Testis (tissue), 3 donors: ENCODE data around the gene PC. TPM values are rescaled to one million over a fixed set of nuclear protein-coding genes. Genes with fewer than 3 reads are reported as not detected.

ENCODE experiments used
- DNase-seq: peaks from one replicate; pipeline ENCODE4 v3.0.0-alpha.2; 2019
- H3K27ac ChIP-seq, 2 donors: fragments of 200-600 bp; sonication (generic); one replicate each; pipeline ENCODE4 v1.5.1; 2019
- H3K27me3 ChIP-seq: fragments of 200-600 bp; sonication (generic); one replicate; pipeline ENCODE4 v1.5.1; 2019
- H3K36me3 ChIP-seq: fragments of 200-600 bp; sonication (generic); one replicate; pipeline ENCODE4 v1.5.1; 2017; ENCODE audit warnings: low read depth; ENCODE audit errors: missing control alignments
- H3K4me1 ChIP-seq: fragments of 200-600 bp; sonication (generic); one replicate; pipeline ENCODE4 v1.5.1; 2019
- H3K4me3 ChIP-seq, 2 donors: fragments of 200-600 bp; sonication (generic); one replicate each; pipeline ENCODE4 v1.5.1; 2017 to 2019
- H3K9me3 ChIP-seq: fragments of 200-600 bp; sonication (generic); one replicate; pipeline ENCODE4 v1.5.1; 2017
- POLR2A ChIP-seq: fragments of 450-650 bp; IDR thresholded peaks from one replicate; pipeline ENCODE4 v1.6.1; 2017; ENCODE audit warnings: antibody characterized with exemption, mild to moderate bottlenecking, moderate library complexity
- WGBS, 2 donors: methylation state at CpG; one replicate each; pipeline ENCODE4 v1.1.5; 2018; 5-methylcytosine and 5-hydroxymethylcytosine counted together
- intact Hi-C: fragments of 100-400 bp; cut with DNase I; formaldehyde crosslinking; loops from one replicate; pipeline ENCODE4 v1.15.1; 2023; ENCODE audit warnings: low total_unique reads
- polyA plus RNA-seq: library from polyadenylated mRNA; stranded (reverse); fragments of 350-450 nt; fragmentation: Illumina TruSeq; extraction: RNeasy Lipid Tissue Mini Kit (QIAGEN cat#74804); gene quantifications from one replicate; pipeline ENCODE4 v1.2.3, GENCODE V29; 2014; ENCODE audit warnings: low read depth, low replicate concordance; ENCODE audit not compliant: insufficient read depth
- total RNA-seq, 2 donors: library from RNA; depleted of rRNA; stranded (reverse); fragments of >200 nt; gene quantifications; one replicate each; pipeline ENCODE4 v1.2.3, GENCODE V29; 2016
- TF ChIP-seq, protein P1 (sequence below), 3 experiments: fragments of 450-650 bp in 2 of 3; fragments of 200-600 bp in 1 of 3; sonication (generic) in 1 of 3; IDR thresholded peaks; one replicate each; pipeline ENCODE4 v1.5.1; 2016 to 2019; ENCODE audit warnings: antibody characterized with exemption in 3 of 3, mild to moderate bottlenecking in 2 of 3, moderate library complexity in 1 of 3

PC gene
- total and polyA plus RNA-seq, 3 donors from 2014 or later = 40.9 to 53.1 (median 46.0) TPM

DNA sequence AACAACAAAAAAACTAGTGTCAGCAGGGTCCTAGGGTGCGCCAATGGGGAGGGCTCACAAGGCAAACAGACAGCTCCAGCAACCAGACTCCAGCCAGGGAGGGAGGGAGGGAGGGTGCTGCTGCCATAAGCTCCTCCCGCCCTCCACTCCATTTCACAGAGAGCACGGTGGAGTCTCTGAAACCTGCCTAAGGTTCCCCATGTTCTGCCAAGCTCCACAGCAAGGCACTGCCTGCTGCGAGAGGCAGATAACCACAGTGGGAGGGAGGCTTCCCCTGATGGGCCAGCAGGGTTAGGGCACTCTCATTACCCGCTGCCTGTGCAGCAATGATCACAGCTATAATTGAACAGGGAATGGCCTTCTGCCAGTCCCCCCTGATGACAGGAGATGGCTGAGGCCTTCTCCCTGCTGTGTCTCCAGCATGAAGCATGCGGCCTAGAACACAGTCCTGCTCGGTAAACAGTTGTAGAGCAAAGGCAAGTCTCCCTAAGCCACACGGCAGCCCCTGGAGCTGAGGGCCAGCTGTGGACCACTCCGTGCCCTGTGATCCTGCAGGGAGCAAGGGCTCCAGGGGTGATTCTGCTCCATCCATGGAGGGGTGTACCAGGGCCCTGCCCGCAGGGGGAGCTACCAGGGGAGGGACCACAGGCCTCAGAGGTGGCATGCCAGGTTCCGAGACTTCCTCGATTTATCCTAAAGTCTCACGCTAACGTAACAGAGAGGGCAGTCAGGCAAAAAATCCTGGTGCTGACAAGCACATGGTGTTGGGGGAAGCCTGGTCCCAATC, 42.9 kb downstream of the PC start:
- Histone ChIP-seq H3K27ac (no peak overlapping the region), H3K9me3 (no peaks in the 10 kb centered on the region), H3K4me1 (no peaks in the 10 kb centered on the region), H3K27me3 (no peaks in the 10 kb centered on the region), H3K4me3 (no peak overlapping the region), H3K36me3 (no peaks in the 10 kb centered on the region)
- 77 to 88% methylated on average over 14 of the region's 14 CpGs for WGBS, 2 donors
- TF ChIP-seq POLR2A = no peak
- TF ChIP-seq, protein P1, sequence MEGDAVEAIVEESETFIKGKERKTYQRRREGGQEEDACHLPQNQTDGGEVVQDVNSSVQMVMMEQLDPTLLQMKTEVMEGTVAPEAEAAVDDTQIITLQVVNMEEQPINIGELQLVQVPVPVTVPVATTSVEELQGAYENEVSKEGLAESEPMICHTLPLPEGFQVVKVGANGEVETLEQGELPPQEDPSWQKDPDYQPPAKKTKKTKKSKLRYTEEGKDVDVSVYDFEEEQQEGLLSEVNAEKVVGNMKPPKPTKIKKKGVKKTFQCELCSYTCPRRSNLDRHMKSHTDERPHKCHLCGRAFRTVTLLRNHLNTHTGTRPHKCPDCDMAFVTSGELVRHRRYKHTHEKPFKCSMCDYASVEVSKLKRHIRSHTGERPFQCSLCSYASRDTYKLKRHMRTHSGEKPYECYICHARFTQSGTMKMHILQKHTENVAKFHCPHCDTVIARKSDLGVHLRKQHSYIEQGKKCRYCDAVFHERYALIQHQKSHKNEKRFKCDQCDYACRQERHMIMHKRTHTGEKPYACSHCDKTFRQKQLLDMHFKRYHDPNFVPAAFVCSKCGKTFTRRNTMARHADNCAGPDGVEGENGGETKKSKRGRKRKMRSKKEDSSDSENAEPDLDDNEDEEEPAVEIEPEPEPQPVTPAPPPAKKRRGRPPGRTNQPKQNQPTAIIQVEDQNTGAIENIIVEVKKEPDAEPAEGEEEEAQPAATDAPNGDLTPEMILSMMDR (IDR thresholded peaks at IDR 0.05) = no peak
- intact Hi-C loops = no loop called here
- no peak for DNase-seq

DNA sequence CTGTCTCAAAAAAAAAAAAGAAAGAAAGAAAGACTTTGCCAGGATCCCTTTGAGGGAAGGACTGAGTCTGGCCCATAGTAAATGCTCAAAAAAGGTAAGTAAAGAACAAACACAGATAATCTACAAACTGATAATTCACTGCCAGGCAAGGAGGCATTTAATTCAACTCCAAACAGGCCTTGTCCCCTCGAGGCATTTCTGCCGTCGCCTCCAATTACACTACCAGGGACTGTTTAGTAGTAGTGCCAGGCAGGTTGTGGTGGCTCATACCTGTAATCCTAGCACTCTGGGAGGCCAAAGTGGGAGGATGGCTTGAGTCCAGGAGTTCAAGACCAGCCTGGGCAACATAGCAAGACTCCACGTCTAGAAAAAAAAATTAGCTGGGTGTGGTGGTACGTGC, 43.7 kb downstream of the PC start:
- 83 to 90% methylated on average over 5 of the region's 5 CpGs for WGBS, 2 donors
- Histone ChIP-seq H3K27me3 (no peaks in the 10 kb centered on the region), H3K36me3 (no peaks in the 10 kb centered on the region), H3K27ac (no peak overlapping the region), H3K4me1 (no peaks in the 10 kb centered on the region), H3K4me3 (no peak overlapping the region), H3K9me3 (no peaks in the 10 kb centered on the region)
- intact Hi-C loops = no loop called here
- DNase-seq = no peak
- TF ChIP-seq, protein P1 (IDR thresholded peaks at IDR 0.05) = no peak
- no peak for TF ChIP-seq POLR2A

DNA sequence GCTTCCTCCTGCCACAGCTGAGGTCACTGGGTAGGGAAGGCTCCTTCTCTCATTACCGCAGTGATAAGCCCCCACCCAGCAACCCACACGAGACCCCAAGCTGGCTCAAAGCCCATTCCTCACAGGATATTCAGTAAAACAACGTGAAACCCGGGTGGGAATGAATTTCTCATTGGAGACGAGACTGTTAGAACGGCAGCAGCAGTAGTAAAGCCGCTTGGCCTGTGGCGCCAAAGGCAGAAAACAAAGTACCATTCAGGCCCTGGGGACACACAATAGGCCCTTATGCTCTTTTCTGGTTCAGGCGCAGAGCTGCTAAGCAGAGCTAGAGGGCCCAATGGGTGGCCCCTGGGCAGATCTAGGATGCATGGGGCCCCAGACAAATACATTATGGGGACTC, 45.3 kb downstream of the PC start:
- no peak overlapping the region for H3K4me3 ChIP-seq
- peaks cover 3% of the 10 kb centered on the region for H3K4me1 ChIP-seq
- WGBS, 2 donors = 55 to 83% methylated on average over 8 to 9 of the region's 9 CpGs
- no peak overlapping the region for H3K27ac ChIP-seq
- peak; percentile 46 for DNase-seq
- TF ChIP-seq, protein P1 (IDR thresholded peaks at IDR 0.05) = no peak
- TF ChIP-seq POLR2A = no peak
- H3K9me3 ChIP-seq = no peaks in the 10 kb centered on the region
- H3K36me3 ChIP-seq = no peaks in the 10 kb centered on the region
- intact Hi-C loops = no loop called here
- H3K27me3 ChIP-seq = no peaks in the 10 kb centered on the region

DNA sequence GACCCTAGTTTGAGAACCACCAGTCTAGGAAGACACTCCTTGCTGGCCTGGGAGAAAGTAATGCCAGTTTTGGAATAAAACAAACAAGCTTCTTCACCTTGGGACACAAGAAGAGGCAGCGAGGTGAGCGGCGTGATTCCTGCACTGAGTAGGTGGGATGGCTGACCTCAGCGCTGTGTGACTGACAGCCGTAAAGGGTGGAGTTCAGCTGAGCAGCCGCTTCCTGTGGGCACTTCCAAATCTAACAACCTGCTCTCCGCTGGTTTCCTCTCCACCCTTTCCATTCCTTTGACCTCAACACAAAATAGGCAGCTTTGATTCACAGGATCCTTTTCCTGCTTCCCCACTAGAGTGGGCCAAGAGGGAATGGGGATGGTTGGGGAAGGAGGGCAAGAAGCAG, 45.8 kb downstream of the PC start:
- no peaks in the 10 kb centered on the region for H3K36me3 ChIP-seq
- H3K4me1 ChIP-seq = peaks cover 9% of the 10 kb centered on the region
- DNase-seq = no peak
- no peak overlapping the region for H3K27ac ChIP-seq
- TF ChIP-seq, protein P1 (IDR thresholded peaks at IDR 0.05) = no peak
- no peak for TF ChIP-seq POLR2A
- intact Hi-C loops = no loop called here
- no peak overlapping the region for H3K4me3 ChIP-seq
- no peaks in the 10 kb centered on the region for H3K9me3 ChIP-seq
- WGBS, 2 donors = 87 to 94% methylated on average over 7 of the region's 7 CpGs
- no peaks in the 10 kb centered on the region for H3K27me3 ChIP-seq

DNA sequence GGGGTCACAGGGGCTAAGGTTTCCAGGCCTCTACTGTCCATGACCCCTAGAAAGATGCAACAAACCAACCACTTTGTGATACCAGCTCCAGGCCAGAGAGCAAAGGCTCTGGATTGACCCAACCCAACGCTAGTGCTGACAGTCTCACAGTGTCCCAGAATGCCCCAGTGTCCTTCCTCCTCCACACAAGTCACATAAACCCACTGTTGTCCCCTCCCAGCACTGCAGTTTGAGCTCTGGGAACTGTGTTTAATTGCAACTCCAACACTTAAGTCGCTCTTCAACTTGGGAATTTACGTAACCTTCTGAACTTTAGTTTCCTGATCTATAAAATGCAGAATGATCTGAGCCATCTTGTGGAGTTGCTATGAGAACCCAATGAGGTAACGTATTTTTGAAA, 47.5 kb downstream of the PC start:
- TF ChIP-seq POLR2A = no peak
- TF ChIP-seq, protein P1 (IDR thresholded peaks at IDR 0.05) = no peak
- DNase-seq = no peak
- 91 to 93% methylated on average over 4 of the region's 4 CpGs for WGBS, 2 donors
- H3K27ac ChIP-seq = no peak overlapping the region
- H3K36me3 ChIP-seq = no peaks in the 10 kb centered on the region
- H3K4me1 ChIP-seq = peaks cover 16% of the 10 kb centered on the region
- H3K27me3 ChIP-seq = no peaks in the 10 kb centered on the region
- H3K9me3 ChIP-seq = no peaks in the 10 kb centered on the region
- no peak overlapping the region for H3K4me3 ChIP-seq
- intact Hi-C loops = no loop called here
